Neural progenitor cell (in vitro differentiated cells): ENCODE results near the gene RNF114. TPM values are rescaled to one million over a fixed set of nuclear protein-coding genes. Genes with fewer than 3 reads are reported as not detected.

Experiments
- DNase-seq: peaks from one replicate; pipeline ENCODE4 v3.0.0-alpha.2; 2016; ENCODE audit warnings: low spot score
- H2AFZ ChIP-seq: fragments of 200-600 bp; sonication (generic); replicated peaks from 2 replicates; pipeline ENCODE4 v1.6.1; 2016; ENCODE audit warnings: antibody characterized with exemption
- H3F3A ChIP-seq: fragments of 200-600 bp; sonication (generic); 2 replicates; pipeline ENCODE4 v1.6.1; 2016; ENCODE audit warnings: antibody characterized with exemption, low read depth
- H3K27ac ChIP-seq: fragments of 200-600 bp; sonication (generic); 2 replicates; pipeline ENCODE4 v1.5.1; 2016; ENCODE audit warnings: mild to moderate bottlenecking
- H3K27me3 ChIP-seq: fragments of 200-600 bp; sonication (generic); 2 replicates; pipeline ENCODE4 v1.6.1; 2016; ENCODE audit warnings: mild to moderate bottlenecking, moderate library complexity
- H3K36me3 ChIP-seq: fragments of 200-600 bp; sonication (generic); 2 replicates; pipeline ENCODE4 v1.5.1; 2016
- H3K4me1 ChIP-seq: fragments of 200-600 bp; sonication (generic); 2 replicates; pipeline ENCODE4 v1.6.1; 2016; ENCODE audit warnings: mixed run types
- H3K4me2 ChIP-seq: fragments of 200-600 bp; sonication (generic); 2 replicates; pipeline ENCODE4 v1.6.1; 2016
- H3K4me3 ChIP-seq: fragments of 200-600 bp; sonication (generic); 2 replicates; pipeline ENCODE4 v1.5.1; 2016
- H3K79me2 ChIP-seq: fragments of 200-600 bp; sonication (generic); 2 replicates; pipeline ENCODE4 v1.6.1; 2016; ENCODE audit warnings: low read depth
- H3K9ac ChIP-seq: fragments of 200-600 bp; sonication (generic); 2 replicates; pipeline ENCODE4 v1.6.1; 2016
- H3K9me3 ChIP-seq: fragments of 200-600 bp; sonication (generic); 2 replicates; pipeline ENCODE4 v1.5.1; 2016; ENCODE audit warnings: low read depth
- H4K20me1 ChIP-seq: fragments of 200-600 bp; sonication (generic); 2 replicates; pipeline ENCODE4 v1.6.1; 2016; ENCODE audit warnings: low read depth
- H3K27ac Mint-ChIP-seq: 3 replicates; pipeline ENCODE4 v1.8.0; 2021; ENCODE audit warnings: mixed read lengths
- H3K27me3 Mint-ChIP-seq: 2 replicates; pipeline ENCODE4 v1.8.0; 2022; ENCODE audit warnings: low read depth, mild to moderate bottlenecking, inconsistent platforms, moderate library complexity, mixed read lengths; ENCODE audit not compliant: insufficient read depth
- H3K36me3 Mint-ChIP-seq: 3 replicates; pipeline ENCODE4 v1.8.0; 2021; ENCODE audit warnings: mixed read lengths
- H3K4me1 Mint-ChIP-seq: 3 replicates; pipeline ENCODE4 v1.8.0; 2021; ENCODE audit warnings: mixed read lengths
- H3K4me3 Mint-ChIP-seq: 3 replicates; pipeline ENCODE4 v1.8.0; 2021; ENCODE audit warnings: mild to moderate bottlenecking, moderate library complexity, mixed read lengths
- H3K9me3 Mint-ChIP-seq: 3 replicates; pipeline ENCODE4 v1.8.0; 2020; ENCODE audit warnings: mixed read lengths
- CTCF ChIP-seq: fragments of 200-600 bp; sonication (generic); IDR thresholded peaks from 2 replicates; pipeline ENCODE4 v1.5.1; 2017; ENCODE audit warnings: antibody characterized with exemption, mild to moderate bottlenecking
- EZH2 ChIP-seq: fragments of 200-600 bp; sonication (generic); IDR thresholded peaks from 2 replicates; pipeline ENCODE4 v1.6.1; 2017; ENCODE audit warnings: antibody characterized with exemption, mild to moderate bottlenecking, moderate library complexity
- EZH2phosphoT487 ChIP-seq: fragments of 200-600 bp; sonication (generic); IDR thresholded peaks from 2 replicates; pipeline ENCODE4 v1.6.1; 2017; ENCODE audit warnings: antibody characterized with exemption
- total RNA-seq: library from RNA; depleted of rRNA; stranded (reverse); fragments of >200 nt; gene quantifications from 2 replicates; pipeline ENCODE4 v1.2.3, GENCODE V29; 2015; ENCODE audit warnings: low replicate concordance

RNF114 gene
- total RNA-seq, 1 donor from 2014 or later: 41.3 TPM

- peaks cover 8% of the 10 kb centered on the region for H3F3A ChIP-seq
- no peaks in the 10 kb centered on the region for H4K20me1 ChIP-seq
- no peak overlapping the region for H3K4me3 ChIP-seq
- no peaks in the 10 kb centered on the region for H3K27me3 ChIP-seq
- no peak overlapping the region for H3K4me3 Mint-ChIP-seq
- no peak overlapping the region for H3K27ac Mint-ChIP-seq
- H3K4me2 ChIP-seq: no peak overlapping the region
- H3K9me3 ChIP-seq: no peaks in the 10 kb centered on the region
- H3K9me3 Mint-ChIP-seq: no peaks in the 10 kb centered on the region
- H3K27me3 Mint-ChIP-seq: peaks cover 5% of the 10 kb centered on the region
- H3K79me2 ChIP-seq: no peaks in the 10 kb centered on the region
- no peak overlapping the region for H3K9ac ChIP-seq
- TF ChIP-seq EZH2phosphoT487: no peak
- no peak for TF ChIP-seq EZH2
- peak; percentile 93 for TF ChIP-seq CTCF
- peak overlapping the region; percentile 37 for H2AFZ ChIP-seq
- no peaks in the 10 kb centered on the region for H3K4me1 ChIP-seq
- no peaks in the 10 kb centered on the region for H3K36me3 ChIP-seq
- H3K4me1 Mint-ChIP-seq: peaks cover 7% of the 10 kb centered on the region
- no peak overlapping the region for H3K27ac ChIP-seq
- DNase-seq: peak; percentile 84
- H3K36me3 Mint-ChIP-seq: no peaks in the 10 kb centered on the region
Measured at GRCh38 chr20:49928411-49929141, 7.6 kb upstream of the RNF114 start.

- no peaks in the 10 kb centered on the region for H3K4me1 ChIP-seq
- H3K4me2 ChIP-seq: no peak overlapping the region
- H3K27me3 ChIP-seq: no peaks in the 10 kb centered on the region
- no peak overlapping the region for H3K9ac ChIP-seq
- H2AFZ ChIP-seq: no peak overlapping the region
- no peak overlapping the region for H3K4me3 ChIP-seq
- no peaks in the 10 kb centered on the region for H3K36me3 Mint-ChIP-seq
- H3K27ac ChIP-seq: no peak overlapping the region
- peaks cover 8% of the 10 kb centered on the region for H3K4me1 Mint-ChIP-seq
- peaks cover 5% of the 10 kb centered on the region for H3K27me3 Mint-ChIP-seq
- no peak overlapping the region for H3K4me3 Mint-ChIP-seq
- H3F3A ChIP-seq: peaks cover 8% of the 10 kb centered on the region
- no peaks in the 10 kb centered on the region for H3K9me3 ChIP-seq
- no peaks in the 10 kb centered on the region for H3K79me2 ChIP-seq
- no peaks in the 10 kb centered on the region for H4K20me1 ChIP-seq
- H3K27ac Mint-ChIP-seq: no peak overlapping the region
- H3K36me3 ChIP-seq: no peaks in the 10 kb centered on the region
- no peaks in the 10 kb centered on the region for H3K9me3 Mint-ChIP-seq
- no peak for DNase-seq
- TF ChIP-seq EZH2 (no peak), EZH2phosphoT487 (no peak), CTCF (no peak)
Measured at GRCh38 chr20:49929142-49929494, 7.1 kb upstream of the RNF114 start.

- H3K27me3 ChIP-seq: no peaks in the 10 kb centered on the region
- H3K4me2 ChIP-seq: peak overlapping the region; percentile 49
- no peak overlapping the region for H3K27ac ChIP-seq
- no peak for TF ChIP-seq EZH2
- TF ChIP-seq CTCF: no peak
- TF ChIP-seq EZH2phosphoT487: no peak
- H4K20me1 ChIP-seq: peaks cover 29% of the 10 kb centered on the region
- DNase-seq: no peak
- no peaks in the 10 kb centered on the region for H3K9me3 ChIP-seq
- no peaks in the 10 kb centered on the region for H3F3A ChIP-seq
- no peaks in the 10 kb centered on the region for H3K9me3 Mint-ChIP-seq
- H3K36me3 ChIP-seq: no peaks in the 10 kb centered on the region
- peaks cover 26% of the 10 kb centered on the region for H3K4me1 Mint-ChIP-seq
- peaks cover 2% of the 10 kb centered on the region for H3K36me3 Mint-ChIP-seq
- H2AFZ ChIP-seq: peak overlapping the region; percentile 67
- H3K27me3 Mint-ChIP-seq: no peaks in the 10 kb centered on the region
- H3K9ac ChIP-seq: no peak overlapping the region
- H3K79me2 ChIP-seq: peaks cover 44% of the 10 kb centered on the region
- peaks cover 15% of the 10 kb centered on the region for H3K4me1 ChIP-seq
- peak overlapping the region; percentile 92 for H3K4me3 ChIP-seq
- peak overlapping the region; percentile 99 for H3K4me3 Mint-ChIP-seq
- no peak overlapping the region for H3K27ac Mint-ChIP-seq
Measured at GRCh38 chr20:49935746-49936152, 448 bp upstream of the RNF114 start.
